Kidney capillary endothelial cell (primary cell): ENCODE measurements around the gene NKPD1.

ENCODE experiments used
- DNase-seq: peaks from one replicate; pipeline ENCODE4 v3.0.0-alpha.2; 2018; ENCODE audit warnings: low spot score

The NKPD1 gene

GRCh38 chr19:45153339-45154063 lies 7.3 kb downstream of the NKPD1 start:
- DNase-seq: no peak

- DNase-seq: peak; percentile 36
These were observed 8.1 kb downstream of the NKPD1 start for GRCh38 chr19:45152504-45153338.

GRCh38 chr19:45151821-45152503 lies 8.8 kb downstream of the NKPD1 start:
- DNase-seq: no peak

- no peak for DNase-seq
These were observed 9.5 kb downstream of the NKPD1 start for GRCh38 chr19:45151320-45151719.

- DNase-seq: no peak
These were observed 10.0 kb downstream of the NKPD1 start for GRCh38 chr19:45150751-45151281.

- no peak for DNase-seq
These were observed 10.6 kb downstream of the NKPD1 start for GRCh38 chr19:45150180-45150579.

- no peak for DNase-seq
These were observed 11.7 kb downstream of the NKPD1 start for GRCh38 chr19:45149129-45149528.

GRCh38 chr19:45147835-45148676 lies 12.7 kb downstream of the NKPD1 start:
- no peak for DNase-seq

GRCh38 chr19:45146741-45147205 lies 14.0 kb downstream of the NKPD1 start:
- no peak for DNase-seq

- DNase-seq: no peak
These were observed 14.5 kb downstream of the NKPD1 start for GRCh38 chr19:45146251-45146650.

- DNase-seq: no peak
These were observed 15.3 kb downstream of the NKPD1 start for GRCh38 chr19:45145270-45146189.

- DNase-seq: no peak
These were observed 16.1 kb downstream of the NKPD1 start for GRCh38 chr19:45144431-45145269.

- DNase-seq: no peak
These were observed 18.1 kb downstream of the NKPD1 start for GRCh38 chr19:45142726-45143110.

- no peak for DNase-seq
These were observed 18.6 kb downstream of the NKPD1 start for GRCh38 chr19:45142016-45142725.

- DNase-seq: no peak
These were observed 19.4 kb downstream of the NKPD1 start for GRCh38 chr19:45141203-45141900.

- DNase-seq: no peak
These were observed 20.2 kb downstream of the NKPD1 start for GRCh38 chr19:45140533-45140932.

GRCh38 chr19:45140144-45140503 lies 20.7 kb downstream of the NKPD1 start:
- no peak for DNase-seq
